ENCODE data around the gene HTR3B.
"Not testable (repeated sequence)": the region's sequence is repeated elsewhere in the genome, so short reads cannot be mapped to it uniquely, and the experiment has no call there.

The HTR3B gene

GRCh38 chr11:113946162-113946561, 41.6 kb downstream of the HTR3B start:
- not testable (repeated sequence) for DNase-seq (ENCODE audit: low read depth)

DNA sequence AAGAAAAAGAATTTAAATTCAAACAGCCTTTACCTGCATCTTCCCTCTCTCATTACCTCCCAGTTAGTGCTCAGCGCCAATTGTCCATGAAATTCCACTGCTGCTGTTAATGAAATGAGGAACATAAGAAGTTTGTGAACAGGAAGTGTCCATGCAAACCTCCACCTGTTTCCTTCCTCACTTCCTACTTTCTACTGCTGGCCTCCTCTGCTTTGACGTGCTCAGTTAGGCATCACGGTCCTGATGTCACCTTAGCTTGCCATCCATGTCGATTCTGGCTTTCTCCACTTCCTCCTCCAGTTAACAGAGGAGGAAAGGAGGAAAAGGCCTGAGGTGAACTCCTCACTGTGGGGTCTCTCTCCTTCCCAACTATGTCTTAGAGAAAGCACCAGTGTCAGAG, 43.4 kb downstream of the HTR3B start:
- no peak for DNase-seq (ENCODE audit: low read depth)

DNA sequence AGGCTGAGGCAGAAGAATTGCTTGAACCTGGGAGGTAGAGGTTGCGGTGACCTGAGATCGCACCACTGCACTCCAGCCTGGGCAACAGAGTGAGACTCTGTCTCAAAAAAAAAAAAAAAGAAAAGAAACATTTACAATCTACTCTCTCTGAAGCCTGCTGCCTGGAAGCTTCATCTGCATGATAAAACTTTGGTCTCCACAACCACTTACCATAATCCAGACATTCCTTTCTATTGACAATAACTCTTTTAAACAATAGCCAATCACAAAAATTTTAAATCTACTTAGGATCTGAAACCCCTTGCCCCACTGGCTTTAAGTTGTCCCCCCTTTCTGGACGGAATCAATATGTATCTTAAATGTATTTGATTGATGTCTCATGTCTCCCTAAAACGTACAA, 45.3 kb downstream of the HTR3B start:
- DNase-seq (ENCODE audit: low read depth): no peak

DNA sequence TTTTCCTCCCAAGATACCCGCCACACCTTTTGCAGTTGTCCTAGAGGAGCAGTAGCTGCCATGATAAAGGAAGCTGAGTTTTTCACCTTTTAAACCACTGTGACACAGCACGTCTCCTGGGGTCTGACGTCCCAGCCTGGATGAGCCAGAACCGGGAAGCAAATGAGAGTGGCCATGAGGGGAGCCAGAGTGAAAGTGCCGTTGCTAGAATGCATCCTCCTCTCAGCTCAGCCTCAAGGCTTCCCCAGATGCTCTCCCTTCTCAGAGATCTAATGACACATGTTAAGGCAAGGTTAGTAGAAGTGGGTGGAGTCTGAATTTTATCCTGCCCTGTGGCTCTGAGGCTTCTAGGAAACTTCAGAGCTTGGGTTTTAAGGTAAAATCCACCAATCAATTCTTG, 46.9 kb downstream of the HTR3B start:
- DNase-seq (ENCODE audit: low read depth): no peak

DNA sequence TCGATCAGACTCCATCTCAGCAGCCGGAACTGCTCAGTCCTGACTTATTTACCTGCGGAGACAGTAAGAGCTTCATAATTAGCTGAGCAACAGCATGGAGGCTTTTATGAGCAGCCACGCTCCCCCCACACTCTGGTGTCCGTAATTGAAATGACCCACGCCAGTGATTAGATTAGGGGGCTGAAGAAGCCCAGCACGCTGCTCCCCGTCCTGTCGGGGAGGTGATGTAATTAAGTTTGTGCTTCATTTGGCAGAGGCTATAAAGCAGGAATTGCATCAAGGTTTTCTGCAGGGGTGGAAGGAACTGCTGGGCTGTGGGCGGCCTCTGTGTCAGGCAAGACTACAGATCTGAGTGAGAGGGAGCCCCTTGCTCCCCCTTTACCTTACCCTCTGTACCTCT, 47.5 kb downstream of the HTR3B start:
- DNase-seq (ENCODE audit: low read depth): no peak

GRCh38 chr11:113952588-113952987, 48.0 kb downstream of the HTR3B start:
- no peak for DNase-seq (ENCODE audit: low read depth)

DNA sequence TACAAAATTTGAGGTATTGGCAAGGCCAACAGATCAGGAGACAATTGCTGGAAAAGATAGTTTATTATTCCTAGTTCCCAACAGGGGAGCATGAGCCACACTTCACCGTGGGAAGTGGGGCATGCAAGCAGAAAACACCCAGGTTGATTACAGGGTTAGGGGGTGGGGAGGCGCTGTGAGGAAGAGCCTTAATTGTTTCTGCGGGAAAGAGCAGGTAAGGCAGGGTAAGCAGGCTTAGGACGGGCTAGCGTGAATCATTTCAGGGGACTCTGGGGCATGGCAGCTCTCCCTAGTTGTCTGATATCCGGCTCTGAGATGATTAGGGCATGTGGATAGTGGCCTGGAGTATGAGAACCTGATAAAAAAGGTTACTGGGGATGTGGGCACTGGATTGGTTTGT, 49.6 kb downstream of the HTR3B start:
- no peak for DNase-seq (ENCODE audit: low read depth)

- no peak for DNase-seq (ENCODE audit: low read depth)
These were observed 52.4 kb downstream of the HTR3B start for GRCh38 chr11:113956986-113957385.

DNA sequence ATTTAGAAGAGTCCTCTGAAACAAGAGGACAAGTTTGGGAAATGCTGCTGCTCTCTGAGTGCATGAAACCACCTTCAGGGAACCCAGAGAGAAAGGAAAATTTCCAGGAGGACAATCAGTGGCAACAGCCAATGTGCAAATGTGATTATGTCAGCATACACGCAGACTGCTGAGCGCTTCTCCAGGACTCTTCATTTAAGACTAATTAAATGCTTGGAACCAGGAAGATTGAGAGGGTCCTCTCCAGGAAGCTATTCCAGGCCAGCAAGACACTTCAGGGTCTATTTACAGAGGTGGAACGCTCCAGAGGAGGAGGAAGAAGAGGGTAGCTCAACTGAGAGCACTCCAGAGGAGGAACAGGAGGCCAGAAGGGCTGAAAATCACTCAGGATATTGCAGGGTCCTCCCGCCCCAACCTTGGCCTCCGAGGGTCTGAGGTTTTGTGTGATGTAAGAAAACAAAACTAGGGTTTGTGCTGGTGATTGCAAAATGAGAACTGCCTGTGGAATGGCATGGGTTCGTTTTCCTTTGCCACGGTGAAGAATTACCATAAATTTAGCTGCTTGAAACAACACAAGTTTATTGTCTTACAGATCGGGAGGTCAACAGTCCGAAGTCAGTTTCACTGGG, 56.2 kb downstream of the HTR3B start:
- DNase-seq (ENCODE audit: low read depth): no peak

GRCh38 chr11:113967361-113967760, 62.8 kb downstream of the HTR3B start:
- DNase-seq (ENCODE audit: low read depth): no peak

GRCh38 chr11:113971506-113972195, 67.1 kb downstream of the HTR3B start:
- no peak for DNase-seq (ENCODE audit: low read depth)

DNA sequence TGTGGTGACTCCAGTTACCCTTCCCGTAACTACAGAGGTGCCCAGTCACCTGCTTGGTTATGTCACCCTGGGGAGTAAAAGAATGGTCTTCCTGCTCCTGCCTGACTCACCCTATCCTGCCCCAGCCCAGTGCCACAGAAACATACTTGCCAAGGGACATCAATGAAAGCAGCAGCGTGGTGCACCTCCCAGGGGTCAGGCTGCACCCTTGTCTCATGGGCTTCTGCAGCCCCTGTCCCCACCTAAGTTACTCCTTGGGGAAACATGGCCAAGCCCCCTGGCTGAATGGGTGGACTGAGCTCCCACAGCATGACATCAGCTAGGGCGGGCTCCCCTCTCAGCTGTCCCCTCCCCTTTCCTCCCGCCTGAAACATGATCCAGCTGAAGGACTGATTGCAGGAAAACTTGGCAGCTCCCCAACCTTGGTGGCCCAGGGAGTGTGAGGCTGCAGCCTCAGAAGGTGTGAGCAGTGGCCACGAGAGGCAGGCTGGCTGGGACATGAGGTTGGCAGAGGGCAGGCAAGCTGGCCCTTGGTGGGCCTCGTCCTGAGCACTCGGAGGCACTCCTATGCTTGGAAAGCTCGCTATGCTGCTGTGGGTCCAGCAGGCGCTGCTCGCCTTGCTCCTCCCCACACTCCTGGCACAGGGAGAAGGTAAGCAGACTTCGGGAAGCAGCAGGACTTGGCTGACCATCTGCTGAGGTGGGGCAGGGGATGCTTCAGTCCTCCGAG, 70.3 kb downstream of the HTR3B start, which contains the start of gene HTR3A:
Gene HTR3A (plus strand): TSS at position 368 of the 730 bp plus-strand sequence. CDS start 218 bp downstream, at position 586.
- DNase-seq (ENCODE audit: low read depth): no peak

- no peak for DNase-seq (ENCODE audit: low read depth)
These were observed 72.5 kb downstream of the HTR3B start for GRCh38 chr11:113977071-113977490.

DNA sequence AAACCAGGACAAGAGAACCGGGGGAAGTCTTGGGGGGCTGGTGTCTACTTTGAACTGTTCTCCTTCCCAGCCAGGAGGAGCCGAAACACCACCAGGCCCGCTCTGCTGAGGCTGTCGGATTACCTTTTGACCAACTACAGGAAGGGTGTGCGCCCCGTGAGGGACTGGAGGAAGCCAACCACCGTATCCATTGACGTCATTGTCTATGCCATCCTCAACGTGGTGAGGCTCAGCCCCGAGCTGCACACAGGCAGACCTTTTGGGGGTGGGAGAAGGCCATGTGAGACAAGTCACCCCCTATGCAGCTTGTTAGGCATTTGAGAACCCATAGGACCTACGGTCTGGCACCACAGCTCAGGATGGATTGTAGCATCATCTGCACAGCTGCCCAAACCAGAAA, 73.1 kb downstream of the HTR3B start:
- DNase-seq (ENCODE audit: low read depth): no peak

DNA sequence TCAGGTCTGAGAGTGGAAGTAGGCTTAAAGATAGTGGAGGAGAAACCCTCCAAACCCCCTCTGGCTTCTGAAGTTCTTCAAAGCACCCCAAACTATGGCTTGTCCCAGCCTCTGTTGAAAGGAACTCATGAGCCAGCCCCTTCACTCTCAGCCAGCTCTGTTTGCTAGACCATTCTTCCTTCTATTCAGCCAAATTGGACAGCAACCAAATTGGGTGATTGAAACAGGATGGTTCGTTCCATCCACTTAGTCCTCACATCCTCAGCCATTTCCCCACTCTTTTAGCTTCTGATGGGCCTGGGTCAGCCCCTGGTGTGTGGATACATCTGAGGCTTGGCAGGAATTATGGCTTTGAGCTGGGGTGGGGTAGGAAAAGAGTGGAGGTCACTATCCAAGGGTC, 74.8 kb downstream of the HTR3B start:
- DNase-seq (ENCODE audit: low read depth): no peak

GRCh38 chr11:113980785-113981184, 76.2 kb downstream of the HTR3B start:
- no peak for DNase-seq (ENCODE audit: low read depth)

DNA sequence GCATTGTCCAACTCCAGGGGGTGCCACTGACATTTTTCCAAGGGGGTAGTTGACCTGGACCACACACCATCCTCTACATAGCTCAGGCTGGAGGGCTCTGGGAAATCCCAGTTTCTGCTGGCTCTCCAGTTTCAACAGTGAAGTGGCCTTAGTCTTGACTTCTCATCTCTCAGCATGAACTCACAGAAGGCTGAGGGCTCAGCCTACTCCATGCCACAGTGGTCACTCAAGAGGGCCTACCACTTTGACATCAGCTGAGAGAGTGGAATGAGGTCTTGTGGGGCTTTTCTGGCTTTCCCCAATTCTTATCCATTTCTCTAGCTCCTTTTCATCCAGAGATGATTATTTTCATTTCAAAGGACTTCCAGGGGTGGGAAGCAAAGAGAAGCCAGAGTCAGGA, 77.7 kb downstream of the HTR3B start:
- DNase-seq (ENCODE audit: low read depth): no peak

GRCh38 chr11:113984781-113985180, 80.2 kb downstream of the HTR3B start:
- DNase-seq (ENCODE audit: low read depth): no peak

- DNase-seq (ENCODE audit: low read depth): no peak
These were observed 81.3 kb downstream of the HTR3B start for GRCh38 chr11:113985906-113986305.

- DNase-seq (ENCODE audit: low read depth): no peak
These were observed 82.0 kb downstream of the HTR3B start for GRCh38 chr11:113986351-113987140.

GRCh38 chr11:113989381-113989780, 84.8 kb downstream of the HTR3B start:
- DNase-seq (ENCODE audit: low read depth): no peak

DNA sequence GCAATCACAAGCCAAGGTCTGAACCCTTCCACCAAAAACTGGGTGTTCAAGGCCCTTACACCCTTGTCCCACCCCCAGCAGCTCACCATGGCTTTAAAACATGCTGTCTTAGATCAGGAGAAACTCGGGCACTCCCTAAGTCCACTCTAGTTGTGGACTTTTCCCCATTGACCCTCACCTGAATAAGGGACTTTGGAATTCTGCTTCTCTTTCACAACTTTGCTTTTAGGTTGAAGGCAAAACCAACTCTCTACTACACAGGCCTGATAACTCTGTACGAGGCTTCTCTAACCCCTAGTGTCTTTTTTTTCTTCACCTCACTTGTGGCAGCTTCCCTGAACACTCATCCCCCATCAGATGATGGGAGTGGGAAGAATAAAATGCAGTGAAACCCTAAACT, 85.3 kb downstream of the HTR3B start:
- no peak for DNase-seq (ENCODE audit: low read depth)

Data from stimulated activated CD8-positive, alpha-beta memory T cell treated with anti-CD3 and anti-CD28 coated beads, Interleukin-15, amount 100 ng/mL, for 1 hour (primary cell).